Right lobe of liver (tissue), 4 donors: ENCODE measurements around the gene DPM1.

ENCODE experiments used
- CTCF ChIP-seq, 4 donors: fragments of 200-600 bp in 3 of 4; fragments of 450-650 bp in 1 of 4; IDR thresholded peaks; one replicate each; pipeline versions ENCODE4 v1.5.1 to v1.8.0; 2016 to 2022; ENCODE audit warnings: antibody characterized with exemption in 4 of 4, mild to moderate bottlenecking in 2 of 4
- POLR2A ChIP-seq: fragments of 450-650 bp; IDR thresholded peaks from one replicate; pipeline ENCODE4 v1.6.1; 2017; ENCODE audit warnings: antibody characterized with exemption, mild to moderate bottlenecking
- donor health status: DM: no; HTN: no; CAD: no.
- donor health status: DM: no; HTN: no; CAD: no.
- donor health status: DM: no; HTN: yes; CAD: no.

GRCh38 chr20:50975701-50976330, 17.5 kb upstream of the DPM1 start:
- TF ChIP-seq CTCF (IDR thresholded peaks at IDR 0.05) (no peak), POLR2A (no peak)
